LNCAP (cell line): ENCODE results near the gene SLC17A9.

ENCODE experiments used
- TF ChIP-seq, protein P1 (sequence below): fragments of 450-650 bp; IDR thresholded peaks from 2 replicates; pipeline ENCODE4 v1.5.1; 2017; ENCODE audit warnings: mild to moderate bottlenecking

SLC17A9 gene, protein sequence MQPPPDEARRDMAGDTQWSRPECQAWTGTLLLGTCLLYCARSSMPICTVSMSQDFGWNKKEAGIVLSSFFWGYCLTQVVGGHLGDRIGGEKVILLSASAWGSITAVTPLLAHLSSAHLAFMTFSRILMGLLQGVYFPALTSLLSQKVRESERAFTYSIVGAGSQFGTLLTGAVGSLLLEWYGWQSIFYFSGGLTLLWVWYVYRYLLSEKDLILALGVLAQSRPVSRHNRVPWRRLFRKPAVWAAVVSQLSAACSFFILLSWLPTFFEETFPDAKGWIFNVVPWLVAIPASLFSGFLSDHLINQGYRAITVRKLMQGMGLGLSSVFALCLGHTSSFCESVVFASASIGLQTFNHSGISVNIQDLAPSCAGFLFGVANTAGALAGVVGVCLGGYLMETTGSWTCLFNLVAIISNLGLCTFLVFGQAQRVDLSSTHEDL

DNA sequence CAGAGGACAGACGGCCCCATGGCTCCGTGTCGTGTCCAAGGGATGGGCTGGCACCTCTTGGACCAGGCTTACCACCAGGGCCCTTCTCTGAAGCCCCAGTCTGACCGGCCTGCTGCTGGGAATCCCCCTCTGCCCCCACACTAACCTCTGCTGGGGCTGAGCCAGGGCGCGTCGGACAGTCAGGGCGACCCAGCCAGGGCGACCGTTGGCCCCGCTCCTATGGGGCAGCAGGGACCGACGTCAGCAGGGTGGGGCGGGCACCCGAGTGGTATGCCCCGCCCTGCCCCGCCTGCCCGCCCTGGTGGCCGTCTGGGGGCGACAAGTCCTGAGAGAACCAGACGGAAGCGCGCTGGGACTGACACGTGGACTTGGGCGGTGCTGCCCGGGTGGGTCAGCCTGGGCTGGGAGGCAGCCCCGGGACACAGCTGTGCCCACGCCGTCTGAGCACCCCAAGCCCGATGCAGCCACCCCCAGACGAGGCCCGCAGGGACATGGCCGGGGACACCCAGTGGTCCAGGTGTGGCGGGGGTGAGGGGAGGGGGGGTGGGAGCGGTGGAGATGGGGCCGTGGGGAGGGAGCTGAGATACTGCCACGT lies at the start of gene SLC17A9:
Gene SLC17A9 (plus strand): TSS at position 337 of the 595 bp plus-strand sequence. CDS start 122 bp downstream, at position 459.
- TF ChIP-seq, protein P1, sequence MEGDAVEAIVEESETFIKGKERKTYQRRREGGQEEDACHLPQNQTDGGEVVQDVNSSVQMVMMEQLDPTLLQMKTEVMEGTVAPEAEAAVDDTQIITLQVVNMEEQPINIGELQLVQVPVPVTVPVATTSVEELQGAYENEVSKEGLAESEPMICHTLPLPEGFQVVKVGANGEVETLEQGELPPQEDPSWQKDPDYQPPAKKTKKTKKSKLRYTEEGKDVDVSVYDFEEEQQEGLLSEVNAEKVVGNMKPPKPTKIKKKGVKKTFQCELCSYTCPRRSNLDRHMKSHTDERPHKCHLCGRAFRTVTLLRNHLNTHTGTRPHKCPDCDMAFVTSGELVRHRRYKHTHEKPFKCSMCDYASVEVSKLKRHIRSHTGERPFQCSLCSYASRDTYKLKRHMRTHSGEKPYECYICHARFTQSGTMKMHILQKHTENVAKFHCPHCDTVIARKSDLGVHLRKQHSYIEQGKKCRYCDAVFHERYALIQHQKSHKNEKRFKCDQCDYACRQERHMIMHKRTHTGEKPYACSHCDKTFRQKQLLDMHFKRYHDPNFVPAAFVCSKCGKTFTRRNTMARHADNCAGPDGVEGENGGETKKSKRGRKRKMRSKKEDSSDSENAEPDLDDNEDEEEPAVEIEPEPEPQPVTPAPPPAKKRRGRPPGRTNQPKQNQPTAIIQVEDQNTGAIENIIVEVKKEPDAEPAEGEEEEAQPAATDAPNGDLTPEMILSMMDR = no peak

DNA sequence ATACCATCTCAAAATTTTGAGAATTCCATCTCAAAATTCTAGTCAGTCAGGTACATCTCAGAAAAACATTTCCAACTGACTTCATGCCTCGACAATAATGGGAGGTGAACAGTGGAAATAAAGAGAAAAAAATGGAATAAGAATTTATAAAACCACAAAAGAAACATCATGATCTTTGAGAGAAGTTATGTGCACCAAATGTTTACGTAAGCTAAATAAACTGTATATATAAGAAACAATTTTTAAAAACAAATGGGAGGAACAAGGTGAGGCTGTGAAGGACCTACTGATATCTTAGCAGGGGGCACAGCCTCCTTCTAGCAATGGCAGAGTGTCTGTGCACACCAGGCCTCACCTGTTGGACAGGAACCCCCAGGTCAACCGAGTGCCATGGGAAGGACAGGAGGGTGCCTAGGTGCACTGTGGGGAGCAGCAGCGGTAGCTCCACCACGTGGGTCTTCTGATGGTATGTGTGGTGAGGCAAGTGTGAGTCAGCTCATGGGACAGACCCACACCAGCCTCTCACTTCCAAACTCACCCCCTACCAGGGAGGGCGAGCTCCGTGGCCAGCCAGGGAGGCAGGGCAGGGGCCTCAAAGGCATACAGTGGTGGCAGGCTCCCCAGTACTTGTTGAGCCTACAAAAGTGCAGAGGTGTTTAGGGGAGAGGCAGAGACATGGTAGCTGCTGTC lies 49.4 kb upstream of the SLC17A9 start:
- TF ChIP-seq, protein P1 = no peak

DNA sequence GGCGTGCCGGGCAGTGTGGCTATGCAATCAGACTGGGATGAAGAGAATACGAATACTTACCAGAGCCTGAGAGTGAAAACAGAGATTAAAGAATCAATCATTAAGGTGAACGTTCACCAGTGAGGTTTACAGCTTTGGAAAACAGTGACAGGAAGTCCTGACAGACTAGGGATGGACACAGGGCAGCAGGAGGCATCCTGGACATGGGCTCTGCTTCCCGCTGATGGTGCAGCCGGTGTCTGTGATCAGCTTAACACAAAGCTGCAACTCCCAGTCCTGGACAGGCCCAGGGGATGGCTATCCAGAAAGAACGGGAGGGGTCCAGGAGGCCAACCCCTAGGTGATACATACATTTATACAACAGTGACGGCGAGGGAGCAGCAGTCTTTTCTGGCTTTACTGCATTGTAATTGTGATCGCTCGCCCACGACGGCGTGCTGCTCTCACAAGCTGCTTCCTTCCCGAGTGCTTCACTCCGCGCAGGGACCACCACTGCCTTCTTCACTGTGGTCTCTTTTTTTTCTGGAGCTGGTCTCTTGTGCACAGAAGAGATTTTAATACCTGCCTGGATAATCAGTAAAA lies 46.9 kb upstream of the SLC17A9 start:
- TF ChIP-seq, protein P1 = no peak

DNA sequence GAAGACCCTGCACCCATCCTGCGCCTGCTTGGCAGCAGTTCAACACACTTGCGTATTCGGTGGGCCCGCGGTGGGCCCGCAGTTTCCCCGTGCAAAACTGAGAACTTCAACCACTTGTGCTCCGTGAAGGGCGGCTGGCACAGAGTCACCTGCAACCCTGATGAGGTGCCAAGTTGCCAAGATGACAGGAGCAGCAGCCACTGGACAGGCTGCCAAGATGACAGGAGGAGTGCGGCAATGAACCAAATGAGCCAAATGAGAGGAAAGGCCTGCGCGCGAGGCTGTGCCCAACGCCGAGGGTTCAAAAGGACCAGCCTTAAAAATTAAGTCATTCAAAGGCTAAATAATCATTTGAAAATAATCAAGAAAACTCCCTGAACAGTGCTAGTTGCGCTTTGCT lies 46.3 kb upstream of the SLC17A9 start:
- TF ChIP-seq, protein P1 = no peak

DNA sequence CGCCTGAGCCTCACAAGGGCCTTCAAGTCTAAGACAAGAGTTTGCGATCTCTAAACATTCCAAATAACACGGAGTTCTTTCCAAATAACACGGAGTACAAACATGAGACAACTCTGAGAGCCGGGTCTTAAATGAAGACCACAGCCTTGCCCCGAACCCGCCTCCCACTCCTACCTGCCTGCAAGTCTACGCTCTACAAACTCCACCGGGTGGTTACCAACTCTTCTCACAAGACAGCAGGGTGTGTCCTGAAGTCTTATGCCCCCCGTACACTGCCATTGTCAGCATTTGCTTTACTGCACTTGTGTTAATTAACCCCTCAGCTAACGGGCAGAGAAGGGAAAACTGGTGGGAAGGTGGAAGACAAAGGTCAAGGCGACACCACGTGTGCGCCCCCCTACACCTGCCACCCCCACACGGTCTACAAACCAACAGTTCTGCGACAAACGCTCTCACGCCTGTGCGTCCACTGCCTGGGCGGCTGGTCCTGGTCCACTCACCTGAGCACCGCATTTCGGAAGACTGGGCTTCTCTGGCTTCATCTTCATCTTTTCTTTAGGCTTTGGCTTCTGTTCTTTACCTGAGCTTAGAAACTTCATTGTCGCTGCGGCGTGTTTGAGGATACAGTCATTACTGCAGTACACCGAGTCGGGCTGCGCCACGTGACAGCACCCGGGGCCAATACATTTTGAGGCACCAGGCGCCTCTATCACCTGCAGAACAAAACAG lies 45.7 kb upstream of the SLC17A9 start:
- TF ChIP-seq, protein P1 = no peak

DNA sequence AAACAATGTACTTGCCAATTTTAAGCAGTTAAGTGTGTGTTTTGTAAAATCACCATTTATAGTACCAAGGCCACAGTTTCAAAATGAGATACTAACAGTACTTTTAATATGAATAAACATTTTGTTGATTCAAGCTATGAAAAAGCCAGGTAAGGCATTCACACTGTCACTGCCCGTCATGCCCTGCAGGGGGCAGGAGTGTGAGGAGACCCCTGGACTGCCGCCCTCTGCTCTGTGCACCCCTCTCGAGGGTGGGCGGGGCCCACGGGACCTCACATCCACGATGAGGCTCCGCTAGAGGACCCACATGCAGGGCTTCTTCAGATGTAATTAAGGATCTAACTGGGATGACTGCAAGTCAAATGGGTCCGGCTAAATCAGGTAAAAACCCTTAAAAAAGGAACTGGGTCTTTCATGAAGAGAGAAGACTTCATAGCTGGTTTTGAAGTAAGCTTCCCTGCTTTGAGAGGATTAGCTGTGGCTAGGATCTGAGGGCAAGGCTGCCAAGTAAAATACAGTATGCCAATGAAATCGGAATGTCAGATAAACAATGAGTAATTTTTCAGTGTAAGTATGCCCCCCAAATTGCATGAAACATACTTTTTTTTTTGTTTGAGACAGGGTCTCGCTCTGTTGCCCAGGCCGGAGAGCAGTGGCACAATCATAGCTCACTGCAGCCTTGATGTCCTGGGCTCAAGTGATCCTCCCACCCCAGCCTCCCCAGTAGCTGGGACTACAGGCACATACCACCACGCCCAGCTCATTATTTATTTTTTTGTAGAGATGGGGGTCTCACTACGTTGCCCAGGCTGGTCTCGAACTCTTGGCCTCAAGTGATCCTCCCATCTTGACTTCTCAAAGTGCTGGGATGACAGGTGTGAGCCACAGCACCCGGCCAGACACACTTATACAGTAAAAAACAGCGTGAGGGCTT lies 44.9 kb upstream of the SLC17A9 start:
- TF ChIP-seq, protein P1 = peak; percentile 58; the same call in 1 of the 2 replicates
